NCI-H1048 (cell line): ENCODE measurements around the gene IDUA.

ENCODE experiments used
- DNase-seq: peaks from one replicate; lab custom pipeline; 2025; lab: John Stamatoyannopoulos, UW

IDUA gene

DNA sequence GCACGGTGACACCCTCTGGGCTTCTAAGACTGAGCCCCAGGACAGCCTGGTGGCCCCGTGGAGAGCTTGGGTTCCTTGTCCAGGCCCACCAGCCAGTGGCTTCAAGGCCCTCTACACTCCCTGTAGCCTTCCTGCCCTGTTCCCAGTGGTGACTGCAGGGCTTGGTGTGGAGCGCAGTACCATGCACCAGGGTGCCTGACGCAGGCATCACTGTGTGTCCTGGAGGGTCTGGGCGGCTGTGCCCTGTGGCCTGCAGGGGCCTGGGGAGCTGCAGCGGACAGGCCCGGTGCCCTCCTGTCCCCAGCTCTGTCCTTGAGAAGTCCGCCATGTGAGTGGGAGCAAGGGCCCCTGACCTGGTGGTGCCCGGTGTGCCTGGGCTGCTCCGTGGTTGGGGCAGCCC, 28.9 kb downstream of the IDUA start:
- DNase-seq = no peak

DNA sequence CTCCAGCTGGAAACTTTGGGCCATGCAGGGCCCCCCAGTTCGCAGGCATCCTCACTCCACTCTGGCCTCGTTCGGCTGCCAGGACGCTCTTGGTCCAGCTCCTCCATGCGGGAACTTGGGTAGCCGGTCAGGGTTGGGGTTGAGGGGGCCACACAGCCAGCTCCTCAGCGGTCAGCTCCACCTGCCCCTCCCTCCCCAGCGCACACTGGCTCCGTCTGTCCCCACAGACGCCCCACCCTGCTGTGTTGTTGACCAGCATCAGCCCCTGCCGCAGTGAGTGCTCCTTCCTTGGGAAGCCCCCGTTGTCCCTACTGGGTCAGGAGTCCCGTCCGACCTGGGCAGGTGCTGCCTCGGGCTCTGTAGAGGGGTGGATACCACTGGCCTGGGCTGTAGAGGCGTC, 30.4 kb downstream of the IDUA start:
- DNase-seq = no peak

DNA sequence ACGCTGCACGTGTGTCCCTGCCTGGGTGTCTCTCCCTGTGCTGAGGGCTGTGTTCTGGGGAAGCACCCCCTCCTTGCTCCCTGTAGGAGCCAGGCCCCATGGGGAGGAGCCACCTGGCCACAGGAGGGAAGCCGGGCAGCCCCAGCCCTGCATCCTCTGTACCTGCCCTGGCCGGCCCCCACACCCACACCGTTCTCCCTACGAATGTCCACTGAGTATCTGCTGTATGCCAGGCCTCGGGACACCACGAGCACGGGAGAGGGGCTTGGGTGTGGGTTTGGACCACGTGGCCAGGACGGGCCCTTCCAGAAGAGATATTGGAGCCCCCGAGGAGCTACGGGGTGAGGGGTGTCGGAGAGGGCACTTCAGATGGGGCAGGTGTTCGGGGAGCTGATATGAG, 30.9 kb downstream of the IDUA start:
- no peak for DNase-seq

DNA sequence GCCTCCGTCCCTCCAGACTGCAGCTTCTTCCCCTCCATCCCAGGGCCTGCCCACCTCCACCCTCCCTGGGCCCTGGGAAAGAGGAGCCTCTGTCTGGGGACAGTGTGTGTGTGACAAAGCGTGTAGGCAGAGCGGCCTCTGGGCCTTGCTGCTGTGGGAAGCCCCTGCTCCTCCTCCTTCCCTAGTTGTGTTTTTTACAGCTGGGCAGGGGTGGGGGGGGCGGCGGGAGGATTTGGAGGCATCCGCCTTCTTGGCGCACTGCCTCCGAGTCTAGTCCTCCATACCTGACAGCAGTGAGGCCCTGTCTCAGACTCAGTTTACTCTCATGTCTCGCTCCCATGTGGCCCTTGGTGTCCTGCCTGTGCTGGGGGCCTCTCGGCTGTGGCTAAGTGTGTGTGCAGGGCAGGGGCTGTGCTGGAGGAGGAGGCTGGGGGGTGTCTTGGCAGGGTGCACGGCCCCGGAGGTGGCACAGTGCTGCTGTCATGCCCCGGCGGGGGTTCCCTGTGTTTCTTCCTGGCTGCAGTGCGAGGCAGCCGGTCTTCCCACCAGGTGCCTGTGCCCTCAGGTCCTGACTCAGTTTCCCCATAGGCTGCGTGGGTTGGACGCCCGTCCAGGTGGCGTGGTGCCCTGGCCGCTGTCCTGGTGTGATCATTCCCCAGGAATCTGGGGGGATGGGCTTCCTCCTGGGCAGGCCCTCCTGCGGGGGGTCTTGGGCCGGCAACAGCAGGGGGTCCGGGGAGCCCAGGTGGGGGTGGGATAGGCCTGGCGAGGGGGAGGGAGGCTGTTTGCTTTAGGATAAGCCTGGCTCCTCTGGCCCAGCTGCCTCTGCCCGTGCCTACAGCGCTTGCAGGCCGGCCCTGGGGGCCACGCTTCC, 31.5 kb downstream of the IDUA start:
- DNase-seq = no peak

DNA sequence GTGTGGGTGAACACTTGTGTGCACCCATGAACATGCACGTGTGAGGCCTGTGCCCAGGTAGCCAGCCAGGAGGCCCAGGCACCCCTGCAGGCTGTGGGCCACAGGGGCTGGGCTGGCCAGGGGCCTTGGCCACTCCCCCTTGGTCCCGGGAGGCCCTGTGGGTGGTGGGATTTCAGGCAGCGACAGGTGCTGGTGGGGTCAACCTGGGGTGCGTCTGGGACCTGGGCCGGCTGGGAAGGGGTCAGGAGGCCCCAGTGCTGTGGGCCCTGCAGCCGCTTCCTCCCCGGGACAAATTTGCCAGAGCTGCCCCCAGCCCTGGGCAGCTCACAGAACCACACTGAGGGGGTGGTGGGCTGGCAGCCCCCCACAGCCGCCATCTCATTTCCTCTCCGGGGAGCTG, 32.5 kb downstream of the IDUA start:
- no peak for DNase-seq

DNA sequence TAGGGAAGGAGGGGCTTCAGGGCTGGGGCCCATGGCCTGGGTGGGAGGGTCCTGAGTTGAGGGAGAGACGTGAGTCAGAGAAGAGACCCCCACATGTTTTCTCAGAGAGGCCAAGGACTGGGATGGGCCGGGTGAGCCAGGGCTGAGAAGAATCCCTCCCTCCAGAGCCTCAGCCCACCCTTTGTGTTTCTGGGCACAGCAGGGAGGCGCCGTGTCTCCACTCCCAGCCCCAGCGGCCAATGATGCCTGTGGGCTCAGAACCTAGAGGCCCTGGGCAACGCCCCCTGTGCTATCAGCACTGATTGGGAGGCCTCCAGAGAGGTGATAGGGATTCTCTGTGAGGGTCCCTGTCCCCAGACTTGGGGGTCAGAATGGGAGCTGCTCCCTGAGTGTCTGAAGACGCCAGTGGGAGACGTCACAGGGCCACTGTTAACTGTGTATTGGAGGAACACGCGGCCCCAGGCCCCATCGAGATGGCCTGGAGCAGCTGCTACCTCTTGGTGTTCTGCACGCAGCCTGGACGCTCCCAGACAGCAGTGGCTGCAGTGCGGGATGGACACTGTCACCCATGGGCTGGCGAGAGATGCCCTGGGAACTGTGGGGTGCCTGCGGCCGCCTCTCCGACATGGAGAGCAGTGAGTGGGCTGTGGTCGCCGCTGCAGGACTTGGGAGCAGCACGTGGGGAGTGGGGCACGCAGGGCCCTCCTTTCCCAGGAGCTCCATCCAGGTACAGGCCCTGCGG, 33.1 kb downstream of the IDUA start:
- DNase-seq = no peak

DNA sequence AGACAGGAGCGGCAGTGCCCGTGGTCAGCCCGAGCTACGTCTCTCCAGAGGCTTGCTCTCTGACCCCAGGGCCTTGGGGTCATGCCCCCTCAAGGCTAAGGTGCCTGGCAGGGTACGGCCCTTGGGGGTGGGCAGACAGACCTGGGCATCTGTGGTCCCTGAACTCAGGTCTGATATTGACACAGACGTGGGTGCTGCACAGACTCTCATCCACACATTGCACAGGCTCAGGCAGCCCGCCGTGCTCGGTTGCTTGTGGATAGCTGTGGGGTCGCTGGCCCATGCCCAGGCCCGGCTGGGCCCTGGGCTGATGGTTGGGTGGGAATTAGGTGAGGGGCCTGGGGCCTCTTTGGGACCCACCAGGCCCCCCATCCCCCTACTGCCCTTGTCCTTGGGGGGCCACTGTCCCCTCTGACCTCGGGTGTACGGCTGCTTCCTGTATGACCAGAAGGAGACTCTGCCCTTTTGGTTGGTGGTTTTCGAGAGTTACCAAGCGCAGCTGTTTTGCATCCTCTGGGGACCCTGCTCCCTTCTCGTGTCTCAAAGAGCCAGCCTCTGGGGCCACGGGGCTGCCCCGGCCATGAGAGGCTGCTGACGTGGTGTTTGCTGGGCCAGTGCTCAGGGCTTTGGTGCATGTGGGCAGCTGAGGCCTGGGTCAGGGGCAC, 34.7 kb downstream of the IDUA start:
- DNase-seq = no peak

DNA sequence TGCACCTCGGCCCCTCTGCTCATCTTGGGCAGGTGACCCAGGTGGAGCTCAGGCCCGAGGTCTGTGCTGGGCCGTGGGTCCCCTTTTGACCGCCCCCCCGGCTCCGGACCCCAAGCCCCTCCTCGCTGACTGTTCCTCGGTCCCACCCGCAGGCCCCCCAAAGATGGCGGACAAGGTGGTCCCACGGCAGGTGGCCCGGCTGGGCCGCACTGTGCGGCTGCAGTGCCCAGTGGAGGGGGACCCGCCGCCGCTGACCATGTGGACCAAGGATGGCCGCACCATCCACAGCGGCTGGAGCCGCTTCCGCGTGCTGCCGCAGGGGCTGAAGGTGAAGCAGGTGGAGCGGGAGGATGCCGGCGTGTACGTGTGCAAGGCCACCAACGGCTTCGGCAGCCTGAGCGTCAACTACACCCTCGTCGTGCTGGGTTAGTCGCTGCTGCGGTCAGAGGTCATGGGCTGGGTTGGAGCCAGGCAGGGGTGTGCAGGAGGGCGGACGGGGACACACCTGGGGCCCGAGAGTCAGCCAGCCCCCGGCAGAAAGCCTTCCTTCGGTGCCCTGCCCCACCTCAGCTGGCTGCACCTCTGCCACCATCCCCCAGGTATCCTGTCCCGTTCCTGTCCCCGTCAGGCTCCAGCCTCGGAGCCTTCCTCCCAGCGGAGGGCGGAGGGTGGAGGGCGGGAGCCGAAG, 35.4 kb downstream of the IDUA start:
- DNase-seq = no peak

DNA sequence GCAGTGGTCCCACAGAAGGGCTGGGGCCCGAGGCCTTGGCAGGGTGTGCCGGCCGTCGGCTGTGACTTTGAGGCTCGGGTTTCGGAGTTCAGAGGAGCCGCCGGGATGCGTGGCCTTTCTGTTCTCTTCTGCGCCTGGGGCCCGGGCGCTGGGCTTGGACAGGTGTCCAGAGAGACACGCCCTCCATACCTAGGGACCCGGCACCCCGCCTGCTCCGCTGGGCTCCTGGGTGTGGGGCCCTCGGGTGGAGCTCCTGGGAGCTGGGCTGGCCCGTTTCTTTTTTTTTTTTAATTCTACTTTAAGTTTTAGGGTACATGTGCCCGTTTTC, 35.9 kb downstream of the IDUA start:
- no peak for DNase-seq

DNA sequence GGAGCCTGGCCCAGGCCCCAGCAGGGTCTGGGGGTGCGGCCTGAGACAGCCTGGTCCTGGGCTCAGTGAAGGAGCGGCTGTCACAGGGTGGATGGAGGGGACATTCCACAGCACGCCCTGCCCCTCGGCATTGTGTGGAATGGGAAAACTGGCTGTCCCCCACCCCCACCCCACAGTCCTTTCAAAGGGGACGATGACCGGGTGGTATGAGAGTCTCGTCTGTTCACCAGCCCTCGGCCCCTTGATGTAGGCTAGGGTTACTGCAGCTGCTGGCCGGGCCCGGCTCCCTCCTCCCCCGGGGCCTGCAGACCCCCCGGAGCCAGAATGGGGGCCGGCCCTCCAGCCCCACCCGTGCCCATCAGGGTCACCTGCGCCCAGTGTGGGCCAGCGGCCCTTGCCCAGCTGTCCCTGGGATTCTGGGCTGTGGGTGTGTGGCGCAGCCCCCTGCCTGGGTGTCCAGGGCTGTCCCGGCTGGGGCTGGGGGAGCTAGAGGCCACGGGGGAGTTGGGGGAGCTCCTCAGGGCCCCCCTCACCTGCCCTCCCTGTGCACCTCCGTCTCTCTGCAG, 36.3 kb downstream of the IDUA start:
- DNase-seq = no peak

DNA sequence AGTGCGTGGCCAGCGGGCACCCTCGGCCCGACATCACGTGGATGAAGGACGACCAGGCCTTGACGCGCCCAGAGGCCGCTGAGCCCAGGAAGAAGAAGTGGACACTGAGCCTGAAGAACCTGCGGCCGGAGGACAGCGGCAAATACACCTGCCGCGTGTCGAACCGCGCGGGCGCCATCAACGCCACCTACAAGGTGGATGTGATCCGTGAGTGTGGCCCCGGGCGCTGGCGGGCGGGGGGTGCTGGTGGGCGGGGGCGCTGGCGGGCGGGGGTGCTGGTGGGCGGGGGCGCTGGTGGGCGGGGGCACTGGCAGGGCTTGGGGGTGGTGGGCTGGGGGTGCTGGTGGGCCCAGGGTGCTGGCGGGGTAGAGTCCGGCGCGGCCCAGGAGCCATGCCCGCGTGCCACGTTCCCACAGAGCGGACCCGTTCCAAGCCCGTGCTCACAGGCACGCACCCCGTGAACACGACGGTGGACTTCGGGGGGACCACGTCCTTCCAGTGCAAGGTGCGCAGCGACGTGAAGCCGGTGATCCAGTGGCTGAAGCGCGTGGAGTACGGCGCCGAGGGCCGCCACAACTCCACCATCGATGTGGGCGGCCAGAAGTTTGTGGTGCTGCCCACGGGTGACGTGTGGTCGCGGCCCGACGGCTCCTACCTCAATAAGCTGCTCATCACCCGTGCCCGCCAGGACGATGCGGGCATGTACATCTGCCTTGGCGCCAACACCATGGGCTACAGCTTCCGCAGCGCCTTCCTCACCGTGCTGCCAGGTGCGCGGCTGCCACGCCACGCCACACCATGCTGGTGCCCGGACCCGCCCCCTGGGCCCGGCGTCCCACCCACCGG, 37.3 kb downstream of the IDUA start:
- no peak for DNase-seq

DNA sequence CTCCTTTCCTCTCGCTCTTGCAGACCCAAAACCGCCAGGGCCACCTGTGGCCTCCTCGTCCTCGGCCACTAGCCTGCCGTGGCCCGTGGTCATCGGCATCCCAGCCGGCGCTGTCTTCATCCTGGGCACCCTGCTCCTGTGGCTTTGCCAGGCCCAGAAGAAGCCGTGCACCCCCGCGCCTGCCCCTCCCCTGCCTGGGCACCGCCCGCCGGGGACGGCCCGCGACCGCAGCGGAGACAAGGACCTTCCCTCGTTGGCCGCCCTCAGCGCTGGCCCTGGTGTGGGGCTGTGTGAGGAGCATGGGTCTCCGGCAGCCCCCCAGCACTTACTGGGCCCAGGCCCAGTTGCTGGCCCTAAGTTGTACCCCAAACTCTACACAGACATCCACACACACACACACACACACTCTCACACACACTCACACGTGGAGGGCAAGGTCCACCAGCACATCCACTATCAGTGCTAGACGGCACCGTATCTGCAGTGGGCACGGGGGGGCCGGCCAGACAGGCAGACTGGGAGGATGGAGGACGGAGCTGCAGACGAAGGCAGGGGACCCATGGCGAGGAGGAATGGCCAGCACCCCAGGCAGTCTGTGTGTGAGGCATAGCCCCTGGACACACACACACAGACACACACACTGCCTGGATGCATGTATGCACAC, 38.2 kb downstream of the IDUA start:
- no peak for DNase-seq

DNA sequence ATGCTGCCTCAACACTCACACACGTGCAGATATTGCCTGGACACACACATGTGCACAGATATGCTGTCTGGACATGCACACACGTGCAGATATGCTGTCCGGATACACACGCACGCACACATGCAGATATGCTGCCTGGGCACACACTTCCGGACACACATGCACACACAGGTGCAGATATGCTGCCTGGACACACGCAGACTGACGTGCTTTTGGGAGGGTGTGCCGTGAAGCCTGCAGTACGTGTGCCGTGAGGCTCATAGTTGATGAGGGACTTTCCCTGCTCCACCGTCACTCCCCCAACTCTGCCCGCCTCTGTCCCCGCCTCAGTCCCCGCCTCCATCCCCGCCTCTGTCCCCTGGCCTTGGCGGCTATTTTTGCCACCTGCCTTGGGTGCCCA, 39.3 kb downstream of the IDUA start:
- no peak for DNase-seq

DNA sequence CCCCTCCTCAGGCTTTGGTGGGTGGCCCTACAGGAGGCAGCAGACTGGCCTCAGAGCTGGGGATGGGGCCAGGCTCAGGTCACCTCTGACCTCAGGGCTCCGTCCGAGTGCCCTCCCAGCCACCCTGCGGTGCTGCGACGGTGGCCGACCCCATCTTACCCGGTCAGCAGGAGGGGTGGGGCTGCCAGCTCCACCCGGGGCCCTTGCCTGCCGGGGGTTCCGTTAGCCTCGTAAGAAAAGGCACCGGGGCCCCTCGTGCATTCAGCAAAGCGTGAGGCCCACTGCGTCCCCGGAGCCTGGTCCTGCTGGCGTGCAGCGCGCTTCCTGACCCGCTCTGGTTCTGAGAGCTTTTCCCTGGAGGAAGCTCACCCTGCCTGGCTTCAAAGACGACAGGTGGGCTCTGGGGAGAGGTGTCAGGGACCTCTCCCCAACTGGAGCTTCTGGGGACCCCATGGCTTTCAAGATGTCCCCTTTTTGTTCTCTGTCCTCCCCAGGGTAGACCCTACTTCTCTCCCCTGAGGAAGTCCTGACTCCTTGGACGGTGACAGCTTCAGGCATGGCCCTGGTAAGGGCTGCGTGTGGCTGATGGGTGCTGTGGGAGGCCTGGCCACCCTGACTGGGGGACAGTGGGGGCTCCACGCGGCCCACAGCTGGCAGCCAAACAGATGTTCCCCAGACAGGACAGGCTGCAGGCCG, 40.5 kb downstream of the IDUA start:
- DNase-seq = no peak

DNA sequence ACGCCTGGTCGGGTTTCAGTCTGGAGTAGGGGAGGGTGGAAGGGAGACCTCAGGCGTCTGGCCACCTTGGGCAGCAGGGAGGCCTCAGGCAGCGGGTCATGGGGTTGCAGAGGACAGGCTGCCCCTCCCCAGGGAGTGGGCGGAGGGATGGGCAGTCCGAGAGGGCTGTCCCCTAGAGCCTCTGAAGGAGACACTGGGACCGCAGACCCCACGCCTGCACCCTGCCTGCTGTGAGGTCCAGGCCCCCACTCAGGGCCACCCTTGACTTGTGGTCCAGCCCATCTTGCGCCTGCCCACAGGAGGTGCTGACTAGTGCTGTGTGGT, 41.0 kb downstream of the IDUA start:
- no peak for DNase-seq

DNA sequence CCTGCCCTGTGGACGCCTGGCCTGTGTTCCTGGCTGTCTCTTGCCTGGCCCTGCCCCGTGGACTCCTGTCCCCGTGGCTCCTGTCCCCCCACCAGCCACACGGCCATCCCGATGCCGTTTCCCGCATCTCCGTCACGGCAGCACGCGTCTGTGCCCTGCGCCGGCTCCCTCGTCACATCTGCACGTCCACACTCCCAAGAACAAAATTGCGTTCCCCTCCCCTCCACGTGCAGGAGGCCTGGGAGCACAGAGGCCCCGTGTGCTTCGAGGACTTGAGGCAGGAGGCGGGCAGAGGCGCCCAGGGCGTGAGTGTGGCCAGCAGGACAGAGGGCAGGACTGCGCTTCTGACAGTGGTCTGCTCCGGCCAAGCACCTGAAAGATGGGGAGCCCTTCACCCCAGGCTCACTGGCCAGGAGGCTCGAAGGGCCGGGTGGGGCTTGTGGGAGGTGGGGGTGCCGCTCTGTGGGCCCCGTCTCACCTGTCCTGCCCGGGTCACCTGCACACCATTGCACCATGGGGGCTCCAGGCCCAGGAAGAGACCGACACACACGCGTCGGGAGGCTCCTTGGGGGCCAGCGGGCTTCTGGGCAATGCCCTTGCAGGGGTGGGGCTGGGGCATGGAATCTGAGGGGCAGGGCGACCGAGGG, 41.9 kb downstream of the IDUA start:
- DNase-seq = no peak

DNA sequence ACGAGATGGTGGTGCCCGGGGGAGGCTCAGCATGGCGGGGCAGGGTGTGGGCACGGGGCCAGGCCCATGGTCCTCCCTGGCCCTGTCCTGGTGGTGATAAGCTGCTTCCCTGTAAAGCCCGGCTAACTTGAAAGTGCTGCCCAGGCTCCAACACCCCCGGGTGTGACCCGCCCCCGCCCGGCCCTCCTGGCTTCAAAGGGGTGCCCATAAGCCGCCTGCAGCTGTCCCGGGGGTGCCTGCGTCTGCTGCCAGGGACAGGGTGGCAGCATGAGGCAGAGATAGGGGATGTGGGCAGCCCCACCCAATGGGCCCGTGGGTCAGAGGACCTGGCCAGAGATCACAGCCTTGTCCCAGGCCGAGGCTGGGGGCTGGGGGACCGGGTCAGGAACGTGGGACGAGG, 42.7 kb downstream of the IDUA start:
- no peak for DNase-seq

DNA sequence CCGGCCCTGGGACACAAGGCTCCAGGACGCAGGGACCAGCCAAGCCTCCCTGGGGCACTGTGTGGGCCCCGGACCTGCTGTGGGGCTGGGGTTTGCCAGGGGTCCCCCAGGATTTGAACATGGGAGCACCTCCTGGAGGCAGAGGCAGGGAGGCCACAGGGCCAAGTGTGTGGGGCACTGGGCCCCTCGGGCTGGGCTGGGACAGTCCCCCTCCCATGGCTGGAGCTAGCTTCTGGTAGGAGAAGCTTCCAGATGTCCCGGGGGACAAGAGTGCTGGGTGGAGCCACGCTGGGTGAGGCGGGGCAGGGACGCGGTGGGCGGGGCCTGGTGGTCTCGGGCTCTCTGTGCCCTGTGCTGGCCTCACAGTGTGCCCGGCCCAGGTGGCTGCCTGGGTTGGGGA, 43.2 kb downstream of the IDUA start:
- DNase-seq = no peak

DNA sequence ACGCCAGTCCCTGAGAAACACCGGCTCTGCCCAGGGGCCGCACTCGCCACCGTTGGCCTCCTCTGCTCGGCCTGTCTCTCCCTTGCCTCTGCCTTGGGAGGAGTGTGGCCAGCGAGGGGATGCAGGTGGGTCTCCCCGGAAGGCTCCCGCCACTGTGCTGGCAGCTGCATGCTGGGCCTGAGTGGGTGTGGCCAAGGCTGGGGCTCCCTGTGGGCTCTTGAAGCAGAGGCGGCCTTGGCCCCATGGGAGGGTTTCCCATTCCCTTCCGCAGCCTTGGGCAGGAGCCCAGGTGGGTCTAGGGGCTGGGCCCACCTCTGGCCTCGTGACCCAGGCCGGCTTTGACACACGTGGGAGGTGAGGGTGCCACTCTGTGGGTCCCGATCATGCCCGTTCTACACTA, 43.7 kb downstream of the IDUA start:
- DNase-seq = no peak

DNA sequence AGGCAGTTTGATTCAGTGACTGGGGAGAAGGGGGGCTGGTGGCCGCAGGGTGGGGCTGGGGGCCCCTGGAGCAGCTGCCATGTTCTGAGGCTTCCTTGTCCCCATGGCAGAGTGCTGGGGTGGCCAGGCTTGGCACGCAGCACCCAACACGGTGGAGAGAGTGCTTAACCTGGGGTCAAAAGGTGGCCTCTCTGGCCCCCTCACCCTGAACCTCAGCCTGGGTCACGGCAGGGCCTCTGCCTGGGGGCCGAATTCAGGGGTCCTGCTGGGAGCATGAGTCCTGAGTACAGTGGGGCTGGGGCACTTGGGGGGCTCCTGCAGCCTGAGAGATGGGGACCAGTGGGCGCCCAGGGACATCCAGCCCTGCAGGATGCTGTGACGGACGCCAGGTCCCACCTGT, 44.5 kb downstream of the IDUA start:
- no peak for DNase-seq
